GM19324 (cell line): ENCODE data around the gene FMNL1.
"Not testable (repeated sequence)": the region's sequence is repeated elsewhere in the genome, so short reads cannot be mapped to it uniquely, and the experiment has no call there.

Experiments used
- ATAC-seq: cut with Tn5 transposase; IDR thresholded peaks from one replicate; pipeline ENCODE4 v1.9.1; 2021; ENCODE audit warnings: mild to moderate bottlenecking, moderate library complexity; ENCODE audit not compliant: unreplicated experiment, low FRiP score

FMNL1 gene

GRCh38 chr17:45234641-45235415, 13.1 kb downstream of the FMNL1 start:
- no peak for ATAC-seq

DNA sequence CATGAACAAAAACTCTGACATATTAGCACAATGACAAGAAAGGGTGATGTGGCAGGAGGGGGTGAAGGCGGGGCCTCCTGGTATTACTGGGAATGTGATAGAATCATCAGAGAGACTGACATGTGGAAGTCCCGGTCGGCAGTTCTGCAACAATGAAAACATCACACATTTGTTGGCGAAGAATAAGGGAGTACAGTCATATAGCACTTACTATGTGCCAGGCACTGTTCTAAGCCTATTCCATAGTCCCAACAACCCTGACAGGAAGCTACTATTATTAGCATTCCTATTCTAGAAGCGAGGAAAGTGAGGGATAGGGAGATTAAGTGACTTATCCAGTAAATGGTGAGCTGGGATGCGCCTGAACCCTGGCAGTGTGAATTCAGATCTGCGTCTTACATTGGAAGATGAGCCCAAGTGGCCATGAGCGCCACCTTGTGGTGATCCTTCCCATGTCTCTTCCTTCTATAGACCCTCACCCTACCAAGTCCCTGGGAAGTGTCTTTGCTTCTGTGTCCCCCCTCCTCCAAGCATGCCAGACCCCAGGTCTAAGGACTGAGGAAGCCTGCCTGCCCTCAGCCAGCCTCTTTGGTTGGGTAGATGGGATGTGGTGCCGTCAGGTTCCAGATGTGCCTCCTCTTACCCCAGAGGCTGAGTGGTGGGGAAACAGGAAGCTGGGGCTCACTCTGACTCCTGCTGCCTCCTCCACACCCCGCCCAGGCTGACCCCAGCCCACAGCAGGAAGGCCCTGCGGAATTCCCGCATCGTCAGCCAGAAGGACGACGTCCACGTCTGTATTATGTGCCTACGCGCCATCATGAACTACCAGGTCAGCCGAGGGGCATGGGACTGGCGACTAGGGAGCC, 14.0 kb downstream of the FMNL1 start:
- no peak for ATAC-seq

- ATAC-seq: no peak
These were observed 14.6 kb downstream of the FMNL1 start for GRCh38 chr17:45236282-45236606.

GRCh38 chr17:45237686-45238085, 16.0 kb downstream of the FMNL1 start:
- ATAC-seq: no peak

- ATAC-seq: no peak
These were observed 16.6 kb downstream of the FMNL1 start for GRCh38 chr17:45238155-45238774.

- no peak for ATAC-seq
These were observed 19.2 kb downstream of the FMNL1 start for GRCh38 chr17:45240905-45241327.

GRCh38 chr17:45241328-45242028, 19.8 kb downstream of the FMNL1 start:
- no peak for ATAC-seq

GRCh38 chr17:45242029-45242414, 20.3 kb downstream of the FMNL1 start:
- ATAC-seq: no peak

DNA sequence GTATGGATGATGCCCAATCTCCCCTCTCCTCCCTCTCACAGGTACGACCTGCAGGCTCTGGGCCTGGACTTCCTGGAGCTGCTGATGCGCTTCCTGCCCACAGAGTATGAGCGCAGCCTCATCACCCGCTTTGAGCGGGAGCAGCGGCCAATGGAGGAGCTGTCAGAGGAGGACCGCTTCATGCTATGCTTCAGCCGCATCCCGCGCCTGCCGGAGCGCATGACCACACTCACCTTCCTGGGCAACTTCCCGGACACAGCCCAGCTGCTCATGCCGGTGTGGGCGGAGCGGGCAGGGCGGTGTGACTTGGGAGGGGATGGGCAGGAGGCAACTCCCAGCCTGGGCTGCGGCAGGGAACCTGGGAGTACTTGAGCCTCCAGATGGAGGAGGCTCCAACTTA, 22.1 kb downstream of the FMNL1 start:
- no peak for ATAC-seq

DNA sequence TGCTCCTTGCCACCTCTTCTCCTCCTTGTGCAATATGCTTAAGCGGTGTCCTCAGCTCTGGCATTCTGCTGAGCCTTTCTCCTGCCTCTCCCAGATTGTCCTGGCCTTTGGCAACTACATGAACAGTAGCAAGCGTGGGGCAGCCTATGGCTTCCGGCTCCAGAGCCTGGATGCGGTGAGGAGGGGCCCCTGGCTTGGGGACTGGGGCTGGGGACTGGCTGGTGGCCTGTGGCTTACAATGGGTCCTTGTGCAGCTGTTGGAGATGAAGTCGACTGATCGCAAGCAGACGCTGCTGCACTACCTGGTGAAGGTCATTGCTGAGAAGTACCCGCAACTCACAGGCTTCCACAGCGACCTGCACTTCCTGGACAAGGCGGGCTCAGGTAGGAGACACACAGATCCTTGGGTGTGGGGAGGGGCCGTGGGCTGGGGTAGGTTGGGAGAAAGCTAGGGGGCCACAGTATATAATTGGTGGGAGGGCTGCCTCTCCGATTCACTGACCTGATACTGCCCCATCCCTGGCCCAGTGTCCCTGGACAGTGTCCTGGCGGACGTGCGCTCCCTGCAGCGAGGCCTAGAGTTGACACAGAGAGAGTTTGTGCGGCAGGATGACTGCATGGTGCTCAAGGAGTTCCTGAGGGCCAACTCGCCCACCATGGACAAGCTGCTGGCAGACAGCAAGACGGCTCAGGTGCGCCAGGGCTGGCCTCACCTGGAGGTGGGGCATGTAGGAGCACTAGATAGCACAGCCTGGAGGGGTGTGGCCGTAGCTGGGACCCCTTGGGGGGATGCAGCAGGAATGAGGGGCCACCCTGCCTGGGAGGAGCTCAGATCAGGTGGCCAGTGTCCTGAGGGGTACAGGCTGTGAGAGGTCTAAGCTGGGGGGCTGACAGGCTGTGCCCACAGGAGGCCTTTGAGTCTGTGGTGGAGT, 23.3 kb downstream of the FMNL1 start:
- no peak for ATAC-seq

- ATAC-seq: no peak
These were observed 24.7 kb downstream of the FMNL1 start for GRCh38 chr17:45246338-45246737.

DNA sequence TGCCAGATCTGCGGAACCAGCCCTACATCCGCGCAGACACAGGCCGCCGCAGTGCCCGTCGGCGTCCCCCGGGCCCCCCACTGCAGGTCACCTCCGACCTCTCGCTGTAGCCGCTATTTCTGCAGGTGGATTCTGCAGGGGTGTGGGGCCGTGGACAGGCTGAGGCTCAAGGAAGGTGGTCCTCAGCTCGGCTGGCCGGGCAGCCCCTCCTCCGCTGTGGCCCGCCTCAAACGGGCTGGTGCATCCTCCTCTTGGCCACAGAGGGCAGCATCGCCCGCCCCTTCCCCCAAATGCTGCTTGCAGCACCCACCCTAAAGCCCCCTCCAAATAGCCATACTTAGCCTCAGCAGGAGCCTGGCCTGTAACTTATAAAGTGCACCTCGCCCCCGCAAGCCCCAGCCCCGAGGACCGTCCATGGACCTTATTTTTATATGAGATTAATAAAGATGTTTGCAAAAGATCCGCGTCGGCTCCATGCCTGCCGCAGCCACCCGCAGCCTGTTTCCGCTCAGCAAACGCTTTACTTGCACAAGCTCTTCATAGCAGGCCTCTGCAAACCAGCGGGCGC, 25.3 kb downstream of the FMNL1 start:
- no peak for ATAC-seq

GRCh38 chr17:45247429-45248131, 25.9 kb downstream of the FMNL1 start:
- ATAC-seq: peak; percentile 70

DNA sequence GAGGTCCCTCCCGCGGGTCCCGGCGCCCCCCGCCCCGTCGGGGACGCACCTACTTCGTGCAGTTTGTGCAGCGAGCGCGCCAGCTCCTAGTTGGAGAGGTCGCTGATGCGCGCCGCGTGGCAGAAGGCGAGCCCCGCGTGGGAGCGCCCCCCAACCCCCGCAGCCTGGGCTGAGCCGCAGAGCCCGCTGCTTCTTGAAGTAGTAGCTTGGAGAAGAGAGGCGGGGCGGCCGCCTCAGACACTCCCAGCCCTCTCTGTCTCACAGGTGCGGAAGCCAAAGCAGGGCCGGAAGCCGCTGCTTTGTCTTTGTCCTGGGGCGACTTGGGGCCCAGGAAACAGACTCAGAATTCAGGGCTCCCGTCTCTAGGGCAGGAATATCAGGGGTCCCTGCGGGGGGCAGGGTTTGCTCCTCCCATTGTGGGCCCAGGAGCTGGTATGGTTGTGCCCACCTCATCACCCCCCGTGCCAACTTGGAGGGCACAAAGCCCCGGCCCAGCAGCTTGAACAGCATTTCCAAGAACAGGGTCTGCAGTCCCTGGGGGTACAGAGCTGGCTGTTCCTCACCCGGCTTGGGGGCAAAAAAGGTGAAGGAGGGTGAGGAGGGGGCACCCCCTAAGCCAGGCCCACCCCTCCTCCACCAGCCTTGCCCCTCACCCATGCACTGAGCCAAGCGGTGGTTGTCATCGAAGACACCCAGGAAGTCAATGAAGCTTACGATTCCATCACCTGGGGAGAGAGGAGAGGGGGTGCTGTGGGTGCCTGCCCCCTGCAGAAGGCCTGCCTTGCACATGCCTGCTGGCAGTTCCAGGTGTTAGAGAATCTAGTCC, 26.7 kb downstream of the FMNL1 start:
- ATAC-seq: peak; percentile 58

DNA sequence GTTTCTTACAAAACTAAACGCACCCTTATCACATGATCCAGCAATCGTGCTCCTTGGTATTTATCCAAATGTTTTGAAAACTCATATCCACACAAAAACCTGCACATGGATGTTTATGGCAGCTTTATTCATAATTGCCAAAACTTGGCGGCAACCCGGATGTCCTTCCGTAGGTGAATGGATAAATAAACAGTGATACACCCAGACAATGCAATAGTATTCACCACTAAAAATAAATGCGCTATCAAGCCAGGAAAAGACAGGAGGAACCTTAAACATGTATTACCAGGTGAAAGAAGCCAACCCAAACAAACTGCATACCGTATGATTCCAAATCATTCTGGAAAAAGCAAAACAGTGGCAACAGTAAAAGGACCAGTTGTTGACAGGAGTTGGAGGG, 30.2 kb downstream of the FMNL1 start:
- no peak for ATAC-seq

GRCh38 chr17:45253237-45253636, 31.6 kb downstream of the FMNL1 start:
- ATAC-seq: not testable (repeated sequence)

DNA sequence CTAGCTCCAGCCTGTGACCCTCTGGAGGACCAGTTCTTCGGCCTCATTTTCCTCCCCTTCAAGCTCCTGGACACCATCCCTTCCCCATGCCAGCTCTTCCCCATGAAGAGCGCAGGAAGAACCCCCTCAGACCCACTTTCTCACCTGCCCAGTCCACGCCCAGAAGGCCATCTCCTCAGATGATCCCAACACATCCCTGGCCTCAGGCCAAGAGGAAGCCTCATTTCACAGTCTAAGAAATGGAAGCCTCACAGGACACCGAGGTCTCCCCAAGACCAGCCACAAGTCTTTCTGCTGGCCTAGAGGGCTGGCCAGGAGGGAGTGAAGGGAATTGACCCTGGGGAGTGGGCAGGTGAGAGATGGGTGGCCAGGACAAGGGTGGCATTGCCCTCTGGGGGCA, 32.2 kb downstream of the FMNL1 start:
- no peak for ATAC-seq

DNA sequence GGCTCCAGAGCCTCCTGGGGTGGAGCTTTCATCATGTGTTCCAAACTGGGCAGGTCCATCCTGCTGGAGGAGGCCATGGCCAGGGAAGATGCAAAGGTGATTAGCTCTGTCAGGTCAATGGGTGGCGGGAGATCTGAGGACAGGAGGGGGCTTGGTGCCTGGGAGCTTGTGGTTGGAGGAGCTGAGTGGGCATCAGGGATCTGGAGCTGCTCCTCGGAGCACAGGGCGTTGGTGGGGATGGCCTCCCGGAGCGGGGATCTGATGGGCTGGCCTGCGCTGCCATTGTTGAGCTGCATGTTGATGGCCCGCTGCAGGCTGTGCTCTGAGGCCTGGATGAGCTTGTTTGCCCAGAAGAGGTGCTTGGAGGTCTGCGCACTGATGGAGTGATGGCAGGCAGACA, 33.7 kb downstream of the FMNL1 start:
- ATAC-seq: no peak
